NB4 (cell line): ENCODE measurements around the gene PHOX2A.

ENCODE experiments used
- DNase-seq: peaks from one replicate; pipeline ENCODE4 v3.0.0; 2010; ENCODE audit warnings: low read depth
- H3K4me3 ChIP-seq: one replicate; pipeline ENCODE4 v1.5.1; 2011; ENCODE audit warnings: mild to moderate bottlenecking, low read depth, low read length, moderate library complexity
- MYC ChIP-seq: IDR thresholded peaks from 2 replicates; pipeline ENCODE4 v1.6.1; 2011; ENCODE audit warnings: low read depth, low read length
- POLR2A ChIP-seq: IDR thresholded peaks from 2 replicates; pipeline ENCODE4 v1.6.1; 2011; ENCODE audit warnings: mild to moderate bottlenecking; ENCODE audit not compliant: insufficient read length; ENCODE audit errors: extremely low read depth
- TF ChIP-seq, protein P1 (sequence below): IDR thresholded peaks from one replicate; pipeline ENCODE4 v1.5.1; 2012; ENCODE audit warnings: low read depth, low read length
- TF ChIP-seq, protein P2 (sequence below): IDR thresholded peaks from 2 replicates; pipeline ENCODE4 v1.6.1; 2011; ENCODE audit warnings: low read depth, low read length

The PHOX2A gene

DNA sequence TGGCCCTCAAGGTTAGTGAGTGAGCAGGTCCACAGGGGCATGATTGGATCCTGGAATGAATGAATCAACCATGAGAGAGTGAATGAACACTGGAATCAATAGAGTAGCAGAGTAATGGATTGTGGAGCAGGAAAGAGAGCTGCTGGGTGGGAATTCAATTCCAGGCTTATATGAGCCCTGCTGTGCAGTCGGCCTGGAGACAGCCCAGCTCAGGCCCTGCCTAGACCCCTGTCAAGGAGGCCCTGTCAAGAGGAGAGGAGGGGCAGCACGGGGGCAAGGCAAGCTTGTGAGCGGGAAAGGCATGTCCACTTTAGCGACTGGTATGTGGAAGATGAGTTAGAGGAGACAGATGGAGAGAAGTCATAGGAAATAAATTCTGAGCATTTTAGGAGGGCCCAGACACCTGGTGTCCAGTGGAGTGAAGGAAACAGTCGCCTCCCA lies 53.3 kb downstream of the PHOX2A start:
- no peak overlapping the region for H3K4me3 ChIP-seq
- TF ChIP-seq, protein P1, sequence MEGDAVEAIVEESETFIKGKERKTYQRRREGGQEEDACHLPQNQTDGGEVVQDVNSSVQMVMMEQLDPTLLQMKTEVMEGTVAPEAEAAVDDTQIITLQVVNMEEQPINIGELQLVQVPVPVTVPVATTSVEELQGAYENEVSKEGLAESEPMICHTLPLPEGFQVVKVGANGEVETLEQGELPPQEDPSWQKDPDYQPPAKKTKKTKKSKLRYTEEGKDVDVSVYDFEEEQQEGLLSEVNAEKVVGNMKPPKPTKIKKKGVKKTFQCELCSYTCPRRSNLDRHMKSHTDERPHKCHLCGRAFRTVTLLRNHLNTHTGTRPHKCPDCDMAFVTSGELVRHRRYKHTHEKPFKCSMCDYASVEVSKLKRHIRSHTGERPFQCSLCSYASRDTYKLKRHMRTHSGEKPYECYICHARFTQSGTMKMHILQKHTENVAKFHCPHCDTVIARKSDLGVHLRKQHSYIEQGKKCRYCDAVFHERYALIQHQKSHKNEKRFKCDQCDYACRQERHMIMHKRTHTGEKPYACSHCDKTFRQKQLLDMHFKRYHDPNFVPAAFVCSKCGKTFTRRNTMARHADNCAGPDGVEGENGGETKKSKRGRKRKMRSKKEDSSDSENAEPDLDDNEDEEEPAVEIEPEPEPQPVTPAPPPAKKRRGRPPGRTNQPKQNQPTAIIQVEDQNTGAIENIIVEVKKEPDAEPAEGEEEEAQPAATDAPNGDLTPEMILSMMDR, result no peak
- TF ChIP-seq POLR2A (no peak), MYC (no peak)
- TF ChIP-seq, protein P2, sequence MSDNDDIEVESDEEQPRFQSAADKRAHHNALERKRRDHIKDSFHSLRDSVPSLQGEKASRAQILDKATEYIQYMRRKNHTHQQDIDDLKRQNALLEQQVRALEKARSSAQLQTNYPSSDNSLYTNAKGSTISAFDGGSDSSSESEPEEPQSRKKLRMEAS, result no peak
- DNase-seq, result no peak

DNA sequence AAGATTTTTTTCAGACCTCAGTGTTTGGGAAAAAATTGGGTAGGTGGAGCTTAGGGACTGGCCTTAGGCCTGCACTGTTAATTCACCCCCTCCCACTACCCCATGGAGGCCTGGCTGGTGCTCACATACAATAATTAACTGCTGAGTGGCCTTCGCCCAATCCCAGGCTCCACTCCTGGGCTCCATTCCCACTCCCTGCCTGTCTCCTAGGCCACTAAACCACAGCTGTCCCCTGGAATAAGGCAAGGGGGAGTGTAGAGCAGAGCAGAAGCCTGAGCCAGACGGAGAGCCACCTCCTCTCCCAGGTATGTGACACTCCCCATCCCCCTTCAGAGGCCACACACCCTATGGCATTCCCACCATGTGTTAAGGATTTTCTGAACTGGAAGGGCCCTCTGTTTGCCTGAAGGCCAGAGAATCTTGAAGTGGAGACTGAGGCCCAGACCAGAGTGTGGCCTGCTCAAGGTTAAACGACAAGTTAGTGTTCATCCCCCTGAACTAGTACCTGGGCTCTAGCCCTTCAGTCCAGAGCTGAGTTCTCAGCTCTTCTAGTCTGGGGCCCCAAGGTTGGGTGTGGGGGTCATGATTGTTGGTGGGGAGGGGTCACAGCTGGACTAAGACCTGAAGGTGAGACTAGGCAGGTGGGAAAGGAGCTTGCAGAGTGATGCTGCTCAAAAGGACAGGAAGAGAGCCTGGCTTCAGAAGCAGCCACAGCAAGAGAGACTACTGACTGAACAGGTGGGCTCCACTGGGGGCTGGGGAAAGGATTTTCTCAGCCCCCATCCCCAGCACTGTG lies 54.3 kb downstream of the PHOX2A start:
- TF ChIP-seq MYC (no peak), POLR2A (no peak)
- TF ChIP-seq, protein P1, result no peak
- TF ChIP-seq, protein P2, result no peak
- no peak overlapping the region for H3K4me3 ChIP-seq
- no peak for DNase-seq
